HG03025 (cell line): ENCODE results near the gene ITIH2.
"Not testable (repeated sequence)": the region's sequence is repeated elsewhere in the genome, so short reads cannot be mapped to it uniquely, and the experiment has no call there.

Experiments
- ATAC-seq: cut with Tn5 transposase; IDR thresholded peaks from one replicate; pipeline ENCODE4 v1.9.1; 2021; ENCODE audit warnings: mild to moderate bottlenecking, moderate library complexity; ENCODE audit not compliant: unreplicated experiment, low FRiP score

ITIH2 gene, protein sequence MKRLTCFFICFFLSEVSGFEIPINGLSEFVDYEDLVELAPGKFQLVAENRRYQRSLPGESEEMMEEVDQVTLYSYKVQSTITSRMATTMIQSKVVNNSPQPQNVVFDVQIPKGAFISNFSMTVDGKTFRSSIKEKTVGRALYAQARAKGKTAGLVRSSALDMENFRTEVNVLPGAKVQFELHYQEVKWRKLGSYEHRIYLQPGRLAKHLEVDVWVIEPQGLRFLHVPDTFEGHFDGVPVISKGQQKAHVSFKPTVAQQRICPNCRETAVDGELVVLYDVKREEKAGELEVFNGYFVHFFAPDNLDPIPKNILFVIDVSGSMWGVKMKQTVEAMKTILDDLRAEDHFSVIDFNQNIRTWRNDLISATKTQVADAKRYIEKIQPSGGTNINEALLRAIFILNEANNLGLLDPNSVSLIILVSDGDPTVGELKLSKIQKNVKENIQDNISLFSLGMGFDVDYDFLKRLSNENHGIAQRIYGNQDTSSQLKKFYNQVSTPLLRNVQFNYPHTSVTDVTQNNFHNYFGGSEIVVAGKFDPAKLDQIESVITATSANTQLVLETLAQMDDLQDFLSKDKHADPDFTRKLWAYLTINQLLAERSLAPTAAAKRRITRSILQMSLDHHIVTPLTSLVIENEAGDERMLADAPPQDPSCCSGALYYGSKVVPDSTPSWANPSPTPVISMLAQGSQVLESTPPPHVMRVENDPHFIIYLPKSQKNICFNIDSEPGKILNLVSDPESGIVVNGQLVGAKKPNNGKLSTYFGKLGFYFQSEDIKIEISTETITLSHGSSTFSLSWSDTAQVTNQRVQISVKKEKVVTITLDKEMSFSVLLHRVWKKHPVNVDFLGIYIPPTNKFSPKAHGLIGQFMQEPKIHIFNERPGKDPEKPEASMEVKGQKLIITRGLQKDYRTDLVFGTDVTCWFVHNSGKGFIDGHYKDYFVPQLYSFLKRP

DNA sequence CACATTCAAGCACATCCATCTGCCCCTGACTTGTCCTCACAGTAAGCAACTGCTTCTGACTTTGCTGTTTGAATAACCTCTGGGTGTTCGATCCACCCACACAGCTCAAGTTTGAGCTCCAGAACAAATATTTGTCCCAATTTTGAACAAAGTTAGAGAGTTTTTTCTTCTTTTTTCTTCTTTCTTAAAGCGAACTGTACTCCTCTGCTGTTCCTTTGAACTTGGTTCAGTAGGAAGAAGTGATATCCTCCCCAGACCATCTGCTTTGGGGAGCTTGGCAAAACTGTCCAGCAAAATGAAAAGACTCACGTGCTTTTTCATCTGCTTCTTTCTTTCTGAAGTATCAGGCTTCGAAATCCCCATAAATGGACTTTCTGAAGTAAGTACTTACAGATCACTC, at the start of gene ITIH2:
TSS of gene ITIH2 (plus strand) at position 177 of the 400 bp plus-strand sequence. CDS start at position 296, 119 bp downstream.
- ATAC-seq: no peak

- ATAC-seq: not testable (repeated sequence)
Measured at GRCh38 chr10:7657079-7657478, 46.0 kb upstream of the ITIH2 start.

DNA sequence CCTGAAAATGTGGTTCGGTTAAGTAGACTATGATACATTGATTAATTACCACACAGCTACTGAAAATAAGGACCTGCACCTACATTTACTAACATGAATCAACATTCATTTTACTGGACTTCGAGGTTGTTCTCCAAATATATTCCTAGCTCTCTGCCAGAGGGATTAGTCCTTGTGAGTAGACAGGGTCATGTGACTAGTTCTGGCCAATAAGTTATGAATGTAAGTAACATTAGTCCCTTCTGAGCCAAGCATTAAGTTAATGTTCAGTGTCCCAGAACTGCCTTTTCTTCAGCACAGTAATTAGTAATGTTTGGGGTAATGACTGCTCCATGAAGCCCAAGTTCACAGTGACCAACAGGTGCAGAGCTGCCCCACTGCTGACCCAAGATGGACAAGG, 45.6 kb upstream of the ITIH2 start:
- no peak for ATAC-seq

- no peak for ATAC-seq
Measured at GRCh38 chr10:7659560-7659959, 43.6 kb upstream of the ITIH2 start.

- ATAC-seq: no peak
Measured at GRCh38 chr10:7662522-7662921, 40.6 kb upstream of the ITIH2 start.

GRCh38 chr10:7664707-7665106, 38.4 kb upstream of the ITIH2 start:
- no peak for ATAC-seq

DNA sequence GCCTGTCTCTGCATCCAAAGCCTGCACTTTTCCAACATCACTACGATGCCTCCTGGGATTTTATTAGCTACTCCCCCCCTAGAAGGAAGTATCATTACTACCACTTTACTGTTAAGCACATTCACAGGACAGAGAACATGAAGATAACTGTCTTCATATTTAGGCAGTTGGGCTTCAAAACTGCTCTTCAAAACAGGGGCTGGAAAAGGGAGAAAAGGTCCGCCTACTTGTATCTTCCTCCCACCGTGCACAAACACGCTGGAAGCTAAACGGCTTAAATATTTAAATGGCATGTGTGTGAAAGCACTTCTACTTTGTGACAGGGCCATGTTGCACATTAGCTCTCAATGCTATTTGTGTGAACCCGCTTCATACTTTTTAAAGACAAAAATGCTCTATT, 37.3 kb upstream of the ITIH2 start:
- ATAC-seq: no peak

DNA sequence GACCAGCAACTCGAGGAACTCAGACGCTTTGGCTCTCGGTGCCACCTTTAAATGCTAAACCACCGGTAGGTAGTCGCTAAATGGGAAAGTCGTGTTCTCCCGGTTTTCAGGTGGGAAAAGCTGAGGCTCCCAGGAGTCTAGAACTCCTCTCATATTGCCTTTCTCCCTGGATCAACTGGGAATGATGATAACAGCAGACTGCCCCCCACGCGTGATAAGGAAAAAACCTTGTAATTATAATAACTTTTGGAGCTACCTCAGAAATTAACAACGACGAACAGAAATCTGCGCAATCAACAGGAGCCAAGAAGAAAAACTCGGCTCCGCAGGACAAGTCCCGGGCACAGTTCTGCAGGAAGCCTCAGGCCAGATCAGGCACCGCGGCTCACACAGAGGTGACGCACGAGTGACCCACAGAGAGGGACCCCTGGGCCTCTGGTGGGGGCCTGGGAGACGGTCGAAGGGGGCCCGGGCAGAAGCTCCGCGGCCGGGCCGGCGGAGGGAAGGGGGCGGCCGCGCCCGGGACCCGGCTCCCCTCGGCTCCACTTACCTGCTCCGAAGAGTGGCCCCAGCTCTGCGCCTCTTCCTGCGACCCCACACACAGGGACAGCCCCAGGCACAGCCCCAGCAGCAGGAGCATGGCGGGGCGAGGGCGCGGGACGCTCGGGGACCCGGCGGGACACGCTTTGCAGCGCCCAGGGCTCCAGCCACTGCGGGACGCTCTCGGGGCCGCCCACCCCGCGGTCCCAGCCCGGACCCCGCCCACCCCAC, 36.7 kb upstream of the ITIH2 start, which contains the start of gene ITIH5:
TSS of gene ITIH5 (minus strand) at position 714 of the 771 bp plus-strand sequence. CDS start at position 640, 74 bp downstream.
- no peak for ATAC-seq

GRCh38 chr10:7667262-7668141, 35.6 kb upstream of the ITIH2 start:
- ATAC-seq: no peak

DNA sequence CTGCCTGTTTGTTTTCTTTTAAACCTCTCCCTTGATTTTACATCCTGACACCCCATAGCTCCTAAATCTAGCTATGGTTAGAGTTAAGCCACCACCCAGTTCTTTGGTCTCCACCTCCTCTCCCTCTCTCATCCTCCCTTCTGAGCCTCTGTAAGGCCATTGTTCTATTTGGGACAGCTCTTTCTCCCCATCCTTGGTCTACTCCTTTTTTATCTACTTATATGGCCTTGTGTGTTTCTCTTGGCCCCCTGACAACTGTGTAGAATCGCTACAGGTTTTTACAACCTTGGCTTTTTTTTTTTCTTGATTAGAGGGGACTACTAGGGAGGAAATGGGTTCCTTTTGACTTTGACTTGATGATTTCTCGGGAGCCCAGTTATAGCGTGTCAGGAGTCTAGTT, 33.0 kb upstream of the ITIH2 start:
- no peak for ATAC-seq

DNA sequence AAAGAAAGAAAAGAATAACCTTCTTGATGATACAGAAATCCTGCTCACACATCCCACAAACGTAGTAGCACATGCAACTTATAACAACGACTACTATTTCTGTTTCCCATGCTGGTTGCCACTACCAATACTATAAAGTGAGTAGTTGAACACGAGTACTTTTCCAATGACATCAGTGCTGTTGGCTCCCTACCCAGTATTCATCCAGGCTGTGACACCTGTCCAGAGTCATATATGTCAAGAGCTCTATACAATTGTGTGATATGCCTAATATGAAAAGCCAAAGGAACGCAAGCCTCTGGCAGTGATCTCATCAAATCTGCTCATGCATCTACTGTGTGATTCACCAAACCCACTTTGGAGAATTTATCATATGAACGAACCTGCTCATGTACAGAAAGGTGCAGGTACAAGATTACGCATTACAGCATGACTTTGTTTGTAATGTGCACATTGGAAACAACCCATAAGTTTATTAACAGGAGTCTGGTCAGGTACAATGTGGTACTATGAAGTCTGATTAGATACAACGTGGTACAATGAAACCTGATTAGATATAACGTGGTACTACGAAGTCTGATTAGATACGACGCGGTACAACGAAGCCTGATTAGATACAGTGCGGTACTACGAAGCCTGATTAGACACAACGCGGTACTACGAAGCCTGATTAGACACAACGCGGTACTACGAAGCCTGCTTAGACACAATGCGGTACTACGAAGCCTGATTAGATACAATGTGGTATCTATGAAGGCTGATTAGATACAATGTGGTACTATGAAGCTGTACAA, 30.6 kb upstream of the ITIH2 start:
- no peak for ATAC-seq

- no peak for ATAC-seq
Measured at GRCh38 chr10:7679256-7679655, 23.9 kb upstream of the ITIH2 start.

GRCh38 chr10:7680078-7680477, 23.0 kb upstream of the ITIH2 start:
- not testable (repeated sequence) for ATAC-seq

- no peak for ATAC-seq
Measured at GRCh38 chr10:7686351-7687171, 16.6 kb upstream of the ITIH2 start.

DNA sequence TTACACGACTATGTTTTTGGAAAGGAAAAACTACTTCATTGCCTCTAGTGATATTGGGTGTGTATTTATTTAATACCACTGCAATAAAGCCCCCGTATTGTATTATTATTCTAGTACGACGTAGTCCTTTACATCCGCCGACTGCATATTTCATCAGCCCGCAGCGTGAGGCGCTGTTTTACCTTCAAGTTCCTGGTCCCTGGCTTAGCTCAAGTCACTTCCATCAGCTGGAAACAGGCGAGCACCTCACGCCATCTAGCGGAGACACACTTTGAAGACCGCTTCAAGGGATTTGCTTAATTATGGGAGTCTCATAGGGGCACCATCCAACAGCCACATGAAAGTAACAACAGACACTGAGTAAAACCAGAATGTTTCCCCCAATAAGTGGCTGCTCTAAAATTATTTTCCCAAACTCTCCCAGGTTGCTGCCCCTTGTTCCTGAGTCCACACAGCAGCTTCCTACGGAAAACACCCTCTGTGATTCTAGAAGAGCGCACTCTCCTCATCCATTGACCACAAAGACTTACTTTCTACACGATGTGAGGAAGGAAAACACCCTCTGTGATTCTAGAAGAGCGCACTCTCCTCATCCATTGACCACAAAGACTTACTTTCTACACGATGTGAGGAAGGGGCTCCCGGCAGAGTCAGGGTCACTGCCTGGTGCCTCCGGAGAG, 15.7 kb upstream of the ITIH2 start:
- peak; percentile 78 for ATAC-seq

DNA sequence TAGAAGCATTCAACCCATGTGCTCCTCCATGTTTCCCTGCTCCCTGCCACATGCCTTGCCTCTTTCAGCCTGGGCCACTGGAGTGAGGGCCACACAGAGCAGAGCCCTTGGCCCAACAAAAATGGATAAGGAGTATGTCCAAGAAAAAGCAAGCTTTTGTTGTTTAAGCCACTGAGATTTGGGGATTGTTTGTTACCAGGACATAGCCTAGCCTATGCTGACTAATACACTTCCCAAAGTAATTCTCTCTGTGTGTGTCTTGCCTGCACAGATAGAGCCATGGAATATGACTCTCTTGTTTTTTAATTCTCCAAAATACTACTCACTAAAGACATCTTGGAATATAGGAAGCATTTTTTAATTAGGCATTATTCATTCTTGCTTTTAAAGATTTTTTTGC, 13.5 kb upstream of the ITIH2 start:
- no peak for ATAC-seq

DNA sequence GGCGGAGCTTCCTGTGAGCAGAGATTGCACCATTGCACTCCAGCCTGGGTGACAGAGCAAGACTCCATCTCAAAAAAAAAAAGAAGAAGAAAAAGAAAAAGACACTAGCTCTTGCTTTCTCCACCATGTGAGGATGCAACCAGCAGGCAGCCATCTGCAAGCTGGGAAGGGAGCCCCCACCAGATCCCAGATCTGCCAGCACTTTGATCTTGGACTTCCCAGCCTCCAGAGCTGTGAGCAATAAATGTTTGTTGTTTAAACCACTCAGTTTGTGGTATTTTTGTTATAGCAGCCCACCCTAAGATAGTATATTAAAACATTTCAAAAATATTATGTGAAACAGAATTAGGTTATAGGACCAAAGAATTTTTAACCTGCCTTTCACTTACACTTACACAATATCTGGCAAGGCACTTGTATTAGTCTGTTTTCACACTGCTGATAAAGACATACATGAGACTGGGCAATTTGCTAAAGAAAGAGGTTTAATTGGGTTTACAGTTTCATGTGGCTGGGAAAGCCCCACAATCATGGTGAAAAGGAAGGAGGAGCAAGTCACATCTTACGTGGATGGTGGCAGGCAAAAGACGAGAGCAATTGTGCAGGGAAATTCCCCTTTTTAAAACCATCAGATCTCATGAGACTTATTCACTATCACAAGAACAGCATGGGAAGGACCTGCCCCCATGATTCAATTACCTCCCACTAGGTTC, 12.1 kb upstream of the ITIH2 start:
- not testable (repeated sequence) for ATAC-seq
